ENCODE results near the gene GABRB3.

GABRB3 gene

GRCh38 chr15:26615927-26616302 is 157.0 kb downstream of the GABRB3 start:
- no peak overlapping the region for H3K4me3 ChIP-seq (ENCODE audit: low read length)
- DNase-seq (ENCODE audit: low read depth): no peak
- TF ChIP-seq CTCF (IDR thresholded peaks at IDR 0.05; ENCODE audit: insufficient read depth, low read depth, low read length, missing control alignments): no peak

- DNase-seq (ENCODE audit: low read depth): no peak
- no peak for TF ChIP-seq CTCF (IDR thresholded peaks at IDR 0.05; ENCODE audit: insufficient read depth, low read depth, low read length, missing control alignments)
- no peak overlapping the region for H3K4me3 ChIP-seq (ENCODE audit: low read length)
These were observed 157.5 kb downstream of the GABRB3 start for GRCh38 chr15:26615188-26615926.

GRCh38 chr15:26614734-26615133 is 158.1 kb downstream of the GABRB3 start:
- TF ChIP-seq CTCF (IDR thresholded peaks at IDR 0.05; ENCODE audit: insufficient read depth, low read depth, low read length, missing control alignments): no peak
- H3K4me3 ChIP-seq (ENCODE audit: low read length): no peak overlapping the region
- no peak for DNase-seq (ENCODE audit: low read depth)

DNA sequence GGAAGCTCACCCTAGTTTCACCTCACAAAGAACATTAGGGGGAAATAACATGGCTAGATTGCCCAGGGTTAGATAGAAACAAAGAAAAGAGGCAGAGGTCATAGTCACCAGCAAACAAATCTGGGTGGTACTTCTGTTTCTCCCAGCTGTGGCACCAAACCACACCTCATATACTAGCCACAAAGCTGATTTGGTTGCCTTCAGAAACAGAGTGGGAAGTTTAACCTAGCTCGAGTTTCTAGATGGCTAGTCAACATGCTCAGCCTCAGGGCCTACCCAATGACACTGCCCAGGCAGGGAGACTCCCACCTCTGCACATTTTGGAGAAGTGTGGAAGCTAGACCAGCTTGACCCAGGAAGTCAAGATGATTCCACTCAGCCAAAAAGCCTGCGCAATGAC is 174.2 kb downstream of the GABRB3 start:
- no peak for DNase-seq (ENCODE audit: low read depth)
- TF ChIP-seq CTCF (IDR thresholded peaks at IDR 0.05; ENCODE audit: insufficient read depth, low read depth, low read length, missing control alignments): no peak
- H3K4me3 ChIP-seq (ENCODE audit: low read length): no peak overlapping the region

DNA sequence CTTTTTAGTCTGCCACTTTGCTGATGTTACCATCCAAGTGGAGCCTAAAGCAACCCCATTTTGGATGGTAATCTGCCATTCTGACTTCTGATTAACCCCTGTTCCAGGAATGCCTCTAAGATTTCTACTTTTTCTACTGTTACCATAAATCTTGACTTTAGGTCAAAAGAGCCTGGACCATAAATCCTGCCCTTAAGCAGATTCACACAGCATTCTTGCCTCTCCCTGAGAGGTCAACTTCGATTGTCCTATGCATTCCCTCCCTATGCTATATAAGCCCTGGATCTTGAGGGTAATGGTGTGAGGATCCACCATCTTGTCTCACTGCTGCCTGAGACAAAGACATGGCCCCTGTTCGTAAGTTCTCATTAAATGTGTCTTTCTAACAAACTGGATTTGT is 177.3 kb downstream of the GABRB3 start:
- H3K4me3 ChIP-seq (ENCODE audit: low read length): no peak overlapping the region
- no peak for DNase-seq (ENCODE audit: low read depth)
- TF ChIP-seq CTCF (IDR thresholded peaks at IDR 0.05; ENCODE audit: insufficient read depth, low read depth, low read length, missing control alignments): no peak

- TF ChIP-seq CTCF (IDR thresholded peaks at IDR 0.05; ENCODE audit: insufficient read depth, low read depth, low read length, missing control alignments): no peak
- H3K4me3 ChIP-seq (ENCODE audit: low read length): no peak overlapping the region
- DNase-seq (ENCODE audit: low read depth): no peak
These were observed 182.2 kb downstream of the GABRB3 start for GRCh38 chr15:26590676-26591075.

- H3K4me3 ChIP-seq (ENCODE audit: low read length): no peak overlapping the region
- TF ChIP-seq CTCF (IDR thresholded peaks at IDR 0.05; ENCODE audit: insufficient read depth, low read depth, low read length, missing control alignments): no peak
- DNase-seq (ENCODE audit: low read depth): no peak
These were observed 190.0 kb downstream of the GABRB3 start for GRCh38 chr15:26582840-26583239.
